HEK293 (cell line): Measurements from ENCODE around the gene GRIPAP1.

Source experiments
- CTCF ChIA-PET: fragments of 350-600 bp; formaldehyde crosslinking; extraction: SDS; loops from one replicate; lab custom pipeline; 2021; ENCODE audit warnings: antibody characterized with exemption; lab: Yijun Ruan, JAX
- POLR2A ChIA-PET: fragments of 300-600 bp; formaldehyde crosslinking; extraction: SDS; loops from one replicate; lab custom pipeline; 2020; ENCODE audit warnings: antibody characterized with exemption, inconsistent platforms; lab: Yijun Ruan, JAX
- H3K27ac ChIP-seq: fragments of 200-500 bp; sonication (Bioruptor generic); 2 replicates; pipeline ENCODE4 v1.5.1; 2014; ENCODE audit warnings: low read depth, low read length, control low read depth, inconsistent platforms; ENCODE audit errors: extremely low read depth
- H3K36me3 ChIP-seq, 2 experiments: fragments of 200-500 bp in 1 of 2; sonication (Bioruptor generic) in 1 of 2; 1 replicate in 1 of 2; 2 replicates in 1 of 2; pipeline ENCODE4 v1.5.1; 2014 to 2017; ENCODE audit warnings: inconsistent platforms in 2 of 2, low read length in 2 of 2; ENCODE audit not compliant: control insufficient read depth in 2 of 2, insufficient read depth in 1 of 2
- H3K4me1 ChIP-seq: fragments of 200-500 bp; sonication (Bioruptor generic); 2 replicates; pipeline ENCODE4 v1.5.1; 2014; ENCODE audit warnings: mild to moderate bottlenecking, low read length, inconsistent platforms; ENCODE audit not compliant: control insufficient read depth, insufficient read depth
- H3K4me3 ChIP-seq: 2 replicates; pipeline ENCODE4 v1.5.1; 2011; ENCODE audit warnings: low read depth, mild to moderate bottlenecking, control low read depth, low read length, moderate library complexity
- H3K9me3 ChIP-seq: fragments of 200-500 bp; sonication (Bioruptor generic); 2 replicates; pipeline ENCODE4 v1.5.1; 2014; ENCODE audit warnings: low read depth, low read length, inconsistent platforms; ENCODE audit not compliant: control insufficient read depth, insufficient read depth
- HOXD13 ChIP-seq: sonication (generic); formaldehyde crosslinking; IDR thresholded peaks from 2 replicates; pipeline ENCODE4 v1.8.0; 2022; ENCODE audit warnings: missing genetic modification reagents, borderline replicate concordance
- KLF16 ChIP-seq: fragments of 450-650 bp; formaldehyde crosslinking; IDR thresholded peaks from 2 replicates; pipeline ENCODE4 v1.5.1; 2017; ENCODE audit warnings: missing biosample characterization, missing genetic modification characterization
- PRDM1 ChIP-seq: fragments of 450-650 bp; formaldehyde crosslinking; IDR thresholded peaks from 2 replicates; pipeline ENCODE4; 2016; ENCODE audit warnings: missing biosample characterization, missing genetic modification characterization
- RBAK ChIP-seq: fragments of 450-650 bp; formaldehyde crosslinking; IDR thresholded peaks from 2 replicates; pipeline ENCODE4 v1.5.1; 2016; ENCODE audit warnings: missing biosample characterization, missing genetic modification characterization
- TCF7L2 ChIP-seq: IDR thresholded peaks from 2 replicates; pipeline ENCODE4 v1.6.1; 2011; ENCODE audit warnings: low read depth, mild to moderate bottlenecking, inconsistent platforms, low read length, moderate library complexity, borderline replicate concordance
- ZBTB20 ChIP-seq: fragments of 450-650 bp; formaldehyde crosslinking; IDR thresholded peaks from 2 replicates; pipeline ENCODE4 v1.5.1; 2016; ENCODE audit warnings: missing biosample characterization, missing genetic modification characterization
- ZNF140 ChIP-seq: fragments of 450-650 bp; formaldehyde crosslinking; IDR thresholded peaks from 2 replicates; pipeline ENCODE4 v1.5.1; 2016; ENCODE audit warnings: missing biosample characterization, missing genetic modification characterization
- ZNF157 ChIP-seq: fragments of 450-650 bp; formaldehyde crosslinking; IDR thresholded peaks from 2 replicates; pipeline ENCODE4 v1.5.1; 2016; ENCODE audit warnings: missing biosample characterization, missing genetic modification characterization
- ZNF174 ChIP-seq: fragments of 450-650 bp; formaldehyde crosslinking; IDR thresholded peaks from 2 replicates; pipeline ENCODE4 v1.5.0; 2017; ENCODE audit warnings: missing biosample characterization, mild to moderate bottlenecking, missing genetic modification characterization
- ZNF2 ChIP-seq: fragments of 450-650 bp; formaldehyde crosslinking; IDR thresholded peaks from 2 replicates; pipeline ENCODE4 v1.5.1; 2016; ENCODE audit warnings: missing biosample characterization, missing genetic modification characterization
- ZNF202 ChIP-seq: fragments of 450-650 bp; formaldehyde crosslinking; IDR thresholded peaks from 2 replicates; pipeline ENCODE4 v1.5.1; 2016; ENCODE audit warnings: missing biosample characterization, missing genetic modification characterization, borderline replicate concordance
- ZNF23 ChIP-seq: fragments of 450-650 bp; formaldehyde crosslinking; IDR thresholded peaks from 2 replicates; pipeline ENCODE4 v1.5.1; 2016; ENCODE audit warnings: missing biosample characterization, missing genetic modification characterization, borderline replicate concordance
- ZNF24 ChIP-seq: fragments of 450-650 bp; formaldehyde crosslinking; IDR thresholded peaks from 2 replicates; pipeline ENCODE4 v1.5.1; 2016; ENCODE audit warnings: missing biosample characterization, missing genetic modification characterization
- ZNF292 ChIP-seq: fragments of 450-650 bp; formaldehyde crosslinking; IDR thresholded peaks from 2 replicates; pipeline ENCODE4 v1.5.1; 2016; ENCODE audit warnings: low read depth, missing biosample characterization, missing genetic modification characterization, borderline replicate concordance
- ZNF302 ChIP-seq: fragments of 450-650 bp; formaldehyde crosslinking; IDR thresholded peaks from 2 replicates; pipeline ENCODE4 v1.5.1; 2016; ENCODE audit warnings: missing biosample characterization, missing genetic modification characterization, low read depth
- ZNF324 ChIP-seq: fragments of 450-650 bp; formaldehyde crosslinking; IDR thresholded peaks from 2 replicates; pipeline ENCODE4 v1.5.1; 2016; ENCODE audit warnings: missing biosample characterization, missing genetic modification characterization
- ZNF350 ChIP-seq: fragments of 450-650 bp; formaldehyde crosslinking; IDR thresholded peaks from 2 replicates; pipeline ENCODE4 v1.5.0; 2017; ENCODE audit warnings: missing biosample characterization, mild to moderate bottlenecking, missing genetic modification characterization
- ZNF501 ChIP-seq: fragments of 450-650 bp; formaldehyde crosslinking; IDR thresholded peaks from 2 replicates; pipeline ENCODE4 v1.5.1; 2016; ENCODE audit warnings: missing biosample characterization, missing genetic modification characterization
- ZNF529 ChIP-seq: fragments of 450-650 bp; formaldehyde crosslinking; IDR thresholded peaks from 2 replicates; pipeline ENCODE4 v1.5.1; 2017; ENCODE audit warnings: missing genetic modification characterization, missing biosample characterization; ENCODE audit not compliant: insufficient replicate concordance
- ZNF654 ChIP-seq: fragments of 450-650 bp; formaldehyde crosslinking; IDR thresholded peaks from 2 replicates; pipeline ENCODE4 v1.5.1; 2016; ENCODE audit warnings: low read depth, missing biosample characterization, missing genetic modification characterization
- ZNF677 ChIP-seq: fragments of 450-650 bp; IDR thresholded peaks from 2 replicates; pipeline ENCODE4 v1.5.0; 2018; ENCODE audit warnings: missing biosample characterization, mild to moderate bottlenecking, missing genetic modification characterization, moderate library complexity
- ZNF707 ChIP-seq: fragments of 450-650 bp; formaldehyde crosslinking; IDR thresholded peaks from 2 replicates; pipeline ENCODE4 v1.5.1; 2016; ENCODE audit warnings: missing biosample characterization, missing genetic modification characterization
- ZNF777 ChIP-seq: fragments of 450-650 bp; formaldehyde crosslinking; IDR thresholded peaks from 2 replicates; pipeline ENCODE4 v1.5.1; 2017; ENCODE audit warnings: missing biosample characterization, missing genetic modification characterization, borderline replicate concordance
- ZSCAN16 ChIP-seq: fragments of 450-650 bp; formaldehyde crosslinking; IDR thresholded peaks from 2 replicates; pipeline ENCODE4 v1.5.1; 2016; ENCODE audit warnings: missing biosample characterization, missing genetic modification characterization
- TF ChIP-seq, protein P1 (sequence below): fragments of 450-650 bp; formaldehyde crosslinking; IDR thresholded peaks from 2 replicates; pipeline ENCODE4 v1.5.1; 2016; ENCODE audit warnings: missing biosample characterization, missing genetic modification characterization
- TF ChIP-seq, protein P2 (sequence below): fragments of 450-650 bp; formaldehyde crosslinking; IDR thresholded peaks from 2 replicates; pipeline ENCODE4 v1.5.1; 2016; ENCODE audit warnings: missing biosample characterization, missing genetic modification characterization

GRIPAP1 gene

GRCh38 chrX:48938721-48939425 is 63.2 kb downstream of the GRIPAP1 start:
- H3K9me3 ChIP-seq, result no peaks in the 10 kb centered on the region
- H3K36me3 ChIP-seq, result peaks cover 0 to 90% of the 10 kb centered on the region in 2 experiments; a peak in 1 of 3 replicates
- no peak overlapping the region for H3K27ac ChIP-seq
- ChIA-PET CTCF (interaction anchor here (0.6 to 0.7 kb wide), 3 partner anchors 76 to 400 kb away, joined by 3 to 5 read pairs (median 3); partner anchors contain the start of gene TBC1D25), POLR2A (no interaction called here)
- TF ChIP-seq ZNF302 (tag by site-specific recombination), result no peak
- TF ChIP-seq ZBTB20, result no peak
- TF ChIP-seq ZNF174, result no peak
- no peak for TF ChIP-seq ZNF140 (tag by site-specific recombination)
- TF ChIP-seq ZNF501 (tag by site-specific recombination), result no peak
- TF ChIP-seq ZNF24 (tag by site-specific recombination), result no peak
- TF ChIP-seq ZNF23 (tag by site-specific recombination), result no peak
- no peak for TF ChIP-seq ZNF677 (tag by site-specific recombination)
- no peak for TF ChIP-seq KLF16
- TF ChIP-seq, protein P1, sequence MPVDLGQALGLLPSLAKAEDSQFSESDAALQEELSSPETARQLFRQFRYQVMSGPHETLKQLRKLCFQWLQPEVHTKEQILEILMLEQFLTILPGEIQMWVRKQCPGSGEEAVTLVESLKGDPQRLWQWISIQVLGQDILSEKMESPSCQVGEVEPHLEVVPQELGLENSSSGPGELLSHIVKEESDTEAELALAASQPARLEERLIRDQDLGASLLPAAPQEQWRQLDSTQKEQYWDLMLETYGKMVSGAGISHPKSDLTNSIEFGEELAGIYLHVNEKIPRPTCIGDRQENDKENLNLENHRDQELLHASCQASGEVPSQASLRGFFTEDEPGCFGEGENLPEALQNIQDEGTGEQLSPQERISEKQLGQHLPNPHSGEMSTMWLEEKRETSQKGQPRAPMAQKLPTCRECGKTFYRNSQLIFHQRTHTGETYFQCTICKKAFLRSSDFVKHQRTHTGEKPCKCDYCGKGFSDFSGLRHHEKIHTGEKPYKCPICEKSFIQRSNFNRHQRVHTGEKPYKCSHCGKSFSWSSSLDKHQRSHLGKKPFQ (tag by site-specific recombination), result no peak
- no peak for TF ChIP-seq ZNF654 (tag by site-specific recombination)
- no peak for TF ChIP-seq RBAK (tag by site-specific recombination)
- TF ChIP-seq ZNF2 (tag by site-specific recombination), result no peak
- TF ChIP-seq ZNF324, result no peak
- no peak for TF ChIP-seq HOXD13 (CRISPR knock-in tag)
- TF ChIP-seq PRDM1, result no peak
- no peak for TF ChIP-seq ZNF707 (tag by site-specific recombination)
- no peaks in the 10 kb centered on the region for H3K4me1 ChIP-seq
- no peak overlapping the region for H3K4me3 ChIP-seq

DNA sequence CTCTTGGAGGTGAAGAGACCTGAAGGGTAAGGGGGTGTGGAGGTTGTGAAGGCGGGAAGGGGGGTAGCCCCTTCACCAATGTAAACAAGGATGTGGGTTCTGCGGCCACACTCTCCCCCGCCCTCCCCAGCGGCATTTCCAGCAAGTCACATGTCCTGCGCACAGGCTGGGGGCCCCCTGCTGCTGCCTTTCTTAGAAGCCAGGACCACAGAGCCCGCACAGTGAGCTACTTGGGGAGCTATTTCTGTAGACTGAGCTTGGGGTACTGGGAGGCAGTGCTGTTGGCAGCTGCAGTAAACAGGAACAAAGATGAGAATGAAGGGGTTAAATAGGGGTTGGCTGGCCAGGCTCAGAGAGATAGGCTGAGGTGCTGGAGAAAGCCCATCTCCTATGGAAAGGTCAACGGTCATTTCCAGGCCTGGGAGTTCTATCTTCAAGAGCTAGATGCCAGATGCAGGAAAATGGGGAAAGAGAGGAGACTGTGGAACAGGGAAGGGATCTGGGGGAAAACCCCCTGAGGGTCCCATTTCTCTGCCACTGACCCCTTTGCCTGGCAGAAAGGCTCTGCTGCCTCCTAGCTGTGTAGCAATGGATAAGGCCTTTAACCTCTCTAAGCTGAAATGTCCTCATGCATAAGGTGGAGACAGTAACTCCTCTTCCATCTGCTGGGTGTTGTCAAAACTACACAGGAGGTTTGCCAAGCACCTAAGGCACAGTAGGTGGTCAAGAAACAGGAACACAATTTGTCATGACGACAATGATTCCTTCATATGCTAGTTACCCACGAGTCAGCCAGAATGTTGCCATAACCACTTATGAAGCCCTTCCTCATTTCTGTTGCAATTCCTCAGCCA is 64.8 kb downstream of the GRIPAP1 start:
- Histone ChIP-seq H3K4me3 (no peak overlapping the region), H3K9me3 (no peaks in the 10 kb centered on the region), H3K27ac (no peak overlapping the region), H3K36me3 (peaks cover 9 to 83% of the 10 kb centered on the region in 2 experiments; a peak in 2 of 3 replicates), H3K4me1 (no peaks in the 10 kb centered on the region)
- ChIA-PET CTCF (no interaction called here), POLR2A (interaction anchor here (1.1 kb wide), 1 partner anchor 106 kb away, joined by 3 read pairs; no protein-coding TSS in a partner anchor)
- TF ChIP-seq ZNF501 (tag by site-specific recombination), result no peak
- no peak for TF ChIP-seq ZNF202
- TF ChIP-seq ZSCAN16, result 0 out of 2 replicates have a peak, but pooled peaks have one; percentile 70
- TF ChIP-seq ZNF174, result no peak

GRCh38 chrX:48936429-48937053 is 65.5 kb downstream of the GRIPAP1 start:
- TF ChIP-seq ZNF529 (no peak), ZNF157 (tag by site-specific recombination) (no peak), ZNF350 (tag by site-specific recombination) (no peak), KLF16 (no peak), ZNF292 (tag by site-specific recombination) (no peak), TCF7L2 (no peak), ZNF777 (tag by site-specific recombination) (no peak)
- TF ChIP-seq, protein P2, sequence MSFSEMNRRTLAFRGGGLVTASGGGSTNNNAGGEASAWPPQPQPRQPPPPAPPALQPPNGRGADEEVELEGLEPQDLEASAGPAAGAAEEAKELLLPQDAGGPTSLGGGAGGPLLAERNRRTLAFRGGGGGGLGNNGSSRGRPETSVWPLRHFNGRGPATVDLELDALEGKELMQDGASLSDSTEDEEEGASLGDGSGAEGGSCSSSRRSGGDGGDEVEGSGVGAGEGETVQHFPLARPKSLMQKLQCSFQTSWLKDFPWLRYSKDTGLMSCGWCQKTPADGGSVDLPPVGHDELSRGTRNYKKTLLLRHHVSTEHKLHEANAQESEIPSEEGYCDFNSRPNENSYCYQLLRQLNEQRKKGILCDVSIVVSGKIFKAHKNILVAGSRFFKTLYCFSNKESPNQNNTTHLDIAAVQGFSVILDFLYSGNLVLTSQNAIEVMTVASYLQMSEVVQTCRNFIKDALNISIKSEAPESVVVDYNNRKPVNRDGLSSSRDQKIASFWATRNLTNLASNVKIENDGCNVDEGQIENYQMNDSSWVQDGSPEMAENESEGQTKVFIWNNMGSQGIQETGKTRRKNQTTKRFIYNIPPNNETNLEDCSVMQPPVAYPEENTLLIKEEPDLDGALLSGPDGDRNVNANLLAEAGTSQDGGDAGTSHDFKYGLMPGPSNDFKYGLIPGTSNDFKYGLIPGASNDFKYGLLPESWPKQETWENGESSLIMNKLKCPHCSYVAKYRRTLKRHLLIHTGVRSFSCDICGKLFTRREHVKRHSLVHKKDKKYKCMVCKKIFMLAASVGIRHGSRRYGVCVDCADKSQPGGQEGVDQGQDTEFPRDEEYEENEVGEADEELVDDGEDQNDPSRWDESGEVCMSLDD, result no peak
- POLR2A ChIA-PET, result no interaction called here
- Histone ChIP-seq H3K4me1 (no peaks in the 10 kb centered on the region), H3K4me3 (no peak overlapping the region), H3K27ac (no peak overlapping the region), H3K36me3 (peaks cover 9 to 76% of the 10 kb centered on the region in 2 experiments; a peak in 2 of 3 replicates), H3K9me3 (no peaks in the 10 kb centered on the region)
- CTCF ChIA-PET, result no interaction called here
